ENCODE results near the gene MYH16.

The MYH16 gene

DNA sequence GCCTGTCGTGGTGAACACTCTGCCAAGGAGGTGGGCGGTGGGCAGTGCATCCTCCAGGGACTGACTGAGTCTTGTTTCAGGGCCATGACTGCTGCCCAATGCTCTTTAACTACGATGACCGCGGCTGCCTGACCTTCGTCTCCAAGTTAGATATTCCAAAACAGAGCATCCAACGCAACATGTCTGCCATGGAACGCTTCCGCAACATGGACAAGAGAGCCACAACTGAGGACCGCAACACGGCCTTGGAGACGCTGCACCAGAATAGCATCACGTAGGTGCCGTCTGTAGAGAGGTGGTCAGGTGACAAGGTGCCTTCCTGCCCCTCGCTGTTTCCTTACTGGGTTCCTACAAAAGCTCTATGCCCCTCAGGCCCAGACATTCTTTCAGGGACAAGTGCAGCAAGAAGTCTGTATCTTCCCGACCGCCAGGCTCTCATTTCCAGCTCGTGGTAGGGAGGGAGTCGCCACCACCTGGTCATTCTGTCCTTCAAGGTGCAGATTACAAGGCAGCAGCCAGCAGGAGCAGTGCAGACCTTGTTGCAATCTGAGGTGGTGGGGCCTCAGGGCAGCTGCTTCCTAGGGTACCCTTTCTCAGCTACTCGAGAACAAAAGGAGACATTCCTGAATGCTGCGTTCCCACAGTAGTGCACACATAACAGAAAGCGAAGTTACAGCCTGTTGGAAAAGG is 87.0 kb downstream of the MYH16 start:
- Histone ChIP-seq H3K9me3 (ENCODE audit: insufficient read depth, low read length) (no peaks in the 10 kb centered on the region), H3K9ac (ENCODE audit: insufficient read length, low read depth) (no peak overlapping the region), H3K4me1 (ENCODE audit: insufficient read depth, insufficient read length) (peaks cover 4% of the 10 kb centered on the region), H3K27me3 (ENCODE audit: insufficient read depth, insufficient read length) (no peaks in the 10 kb centered on the region), H3K4me3 (ENCODE audit: insufficient read length, low read depth) (no peak overlapping the region), H3K36me3 (ENCODE audit: insufficient read depth, insufficient read length, low read length) (peaks cover 68% of the 10 kb centered on the region)
- peak; percentile 85 for DNase-seq (ENCODE audit: low read depth, low spot score)
- TF ChIP-seq ZNF274 (IDR thresholded peaks at IDR 0.05; ENCODE audit: low read depth, low read length) (no peak), SUZ12 (IDR thresholded peaks at IDR 0.05; ENCODE audit: extremely low read depth, insufficient read depth, insufficient read length) (no peak), YY1 (IDR thresholded peaks at IDR 0.05; ENCODE audit: insufficient read depth, insufficient read length) (no peak)
